T-helper 2 cell treated with Interferon-gamma antibody and Interleukin-4, amounts not matched to agents 5 μg/mL and 100 μg/mL, for 36 hours (primary cell): Measurements from ENCODE around the gene NIPAL4.
A peak's percentile ranks its signal among the peaks of the same experiment; 100 is the strongest.
"Not testable (repeated sequence)": the region's sequence is repeated elsewhere in the genome, so short reads cannot be mapped to it uniquely, and the experiment has no call there.

Source experiments
- DNase-seq: peaks from one replicate; pipeline ENCODE4 v3.0.0; 2021; ENCODE audit warnings: low spot score
- H3K27ac Mint-ChIP-seq: one replicate; pipeline ENCODE4 v1.8.0; 2021; ENCODE audit warnings: mild to moderate bottlenecking, mixed read lengths
- H3K27me3 Mint-ChIP-seq: one replicate; pipeline ENCODE4 v1.8.0; 2021; ENCODE audit warnings: low read depth, mixed read lengths
- H3K36me3 Mint-ChIP-seq: one replicate; pipeline ENCODE4 v1.8.0; 2021; ENCODE audit warnings: low read depth, mixed read lengths
- H3K4me1 Mint-ChIP-seq: one replicate; pipeline ENCODE4 v1.8.0; 2021; ENCODE audit warnings: low read depth, mixed read lengths
- H3K4me3 Mint-ChIP-seq: one replicate; pipeline ENCODE4 v1.8.0; 2022; ENCODE audit warnings: mild to moderate bottlenecking, moderate library complexity, mixed read lengths
- H3K9me3 Mint-ChIP-seq: one replicate; pipeline ENCODE4 v1.8.0; 2021; ENCODE audit warnings: mixed read lengths

NIPAL4 gene

GRCh38 chr5:157459715-157460599 lies at the start of gene NIPAL4:
TSS of gene NIPAL4 (plus strand) at chr5:157460213. CDS start at chr5:157460321, 108 bp downstream.
- H3K9me3 Mint-ChIP-seq: no peaks in the 10 kb centered on the region
- H3K4me1 Mint-ChIP-seq: peaks cover 29% of the 10 kb centered on the region
- no peaks in the 10 kb centered on the region for H3K36me3 Mint-ChIP-seq
- peak; percentile 40 for DNase-seq
- H3K27ac Mint-ChIP-seq: peak within 1 kb of the TSS; percentile 55
- peak within 1 kb of the TSS; percentile 71 for H3K4me3 Mint-ChIP-seq
- peaks cover 29% of the 10 kb centered on the region for H3K27me3 Mint-ChIP-seq

- H3K27ac Mint-ChIP-seq: no peak overlapping the region
- peaks cover 42% of the 10 kb centered on the region for H3K27me3 Mint-ChIP-seq
- DNase-seq: no peak
- H3K4me1 Mint-ChIP-seq: no peaks in the 10 kb centered on the region
- H3K9me3 Mint-ChIP-seq: peaks cover 11% of the 10 kb centered on the region
- no peak overlapping the region for H3K4me3 Mint-ChIP-seq
- H3K36me3 Mint-ChIP-seq: no peaks in the 10 kb centered on the region
Measured at GRCh38 chr5:157415838-157416237, 44.2 kb upstream of the NIPAL4 start.

DNA sequence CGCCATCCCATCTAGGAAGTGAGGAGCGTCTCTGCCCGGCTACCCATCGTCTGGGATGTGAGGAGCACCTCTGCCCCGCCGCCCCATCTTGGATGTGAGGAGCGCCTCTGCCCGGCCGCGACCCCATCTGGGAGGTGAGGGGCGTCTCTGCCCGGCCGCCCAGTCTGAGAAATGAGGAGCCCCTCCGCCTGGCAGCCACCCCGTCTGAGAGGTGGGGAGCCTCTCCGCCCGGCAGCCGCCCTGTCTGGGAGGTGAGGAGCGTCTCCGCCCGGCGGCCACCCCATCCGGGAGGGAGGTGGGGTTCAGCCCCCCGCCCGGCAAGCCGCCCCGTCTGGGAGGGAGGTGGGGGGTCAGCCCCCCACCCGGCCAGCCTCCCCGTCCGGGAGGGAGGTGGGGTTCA lies 40.5 kb upstream of the NIPAL4 start:
- not testable (repeated sequence) for H3K4me1 Mint-ChIP-seq, H3K9me3 Mint-ChIP-seq, DNase-seq, H3K27ac Mint-ChIP-seq, H3K4me3 Mint-ChIP-seq, H3K36me3 Mint-ChIP-seq
- H3K27me3 Mint-ChIP-seq: peaks cover 23% of the 10 kb centered on the region

- H3K27me3 Mint-ChIP-seq: peaks cover 31% of the 10 kb centered on the region
Measured at GRCh38 chr5:157429920-157430319, 30.1 kb upstream of the NIPAL4 start.

DNA sequence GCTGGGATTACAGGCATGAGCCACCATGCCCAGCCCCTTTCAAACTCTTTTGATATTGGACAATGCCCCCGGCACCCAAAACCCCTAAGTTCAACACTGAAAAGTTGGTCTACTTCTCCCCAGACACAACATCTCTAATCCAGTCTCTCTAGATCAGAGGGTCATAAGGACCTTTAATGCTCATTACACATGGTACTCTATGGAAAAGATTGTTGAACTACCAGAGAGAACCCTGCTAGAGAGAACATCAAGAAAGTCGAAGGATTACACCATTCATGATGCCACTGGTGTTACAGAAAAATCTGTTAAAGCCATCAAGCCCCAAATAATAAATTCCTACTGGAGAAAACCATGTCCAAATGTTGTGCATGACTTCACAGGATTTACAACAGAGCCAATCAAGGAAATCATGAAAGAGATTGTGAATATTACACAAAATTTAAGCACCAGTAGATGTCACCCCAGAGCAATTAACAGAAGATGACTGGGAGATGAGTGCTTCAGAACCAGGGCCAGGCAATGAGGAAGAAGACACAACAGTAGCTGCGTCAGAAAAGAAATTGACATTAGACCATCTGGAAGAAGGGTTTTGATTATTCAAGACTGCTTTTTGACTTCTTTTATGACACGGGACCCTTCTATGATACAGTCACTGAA lies 28.3 kb upstream of the NIPAL4 start:
- H3K27ac Mint-ChIP-seq: no peak overlapping the region
- no peaks in the 10 kb centered on the region for H3K9me3 Mint-ChIP-seq
- no peak overlapping the region for H3K4me3 Mint-ChIP-seq
- DNase-seq: peak; percentile 25
- peaks cover 4% of the 10 kb centered on the region for H3K4me1 Mint-ChIP-seq
- H3K36me3 Mint-ChIP-seq: no peaks in the 10 kb centered on the region
- peaks cover 22% of the 10 kb centered on the region for H3K27me3 Mint-ChIP-seq

More at GRCh38 chr5:157429920-157430319, 30.1 kb upstream of the NIPAL4 start:
- not testable (repeated sequence) for H3K4me3 Mint-ChIP-seq, H3K4me1 Mint-ChIP-seq, H3K27ac Mint-ChIP-seq, H3K36me3 Mint-ChIP-seq, DNase-seq, H3K9me3 Mint-ChIP-seq

- Mint-ChIP-seq H3K9me3 (no peaks in the 10 kb centered on the region), H3K27ac (no peak overlapping the region), H3K36me3 (no peaks in the 10 kb centered on the region), H3K4me3 (no peak overlapping the region), H3K4me1 (peaks cover 4% of the 10 kb centered on the region), H3K27me3 (peaks cover 2% of the 10 kb centered on the region)
- DNase-seq: no peak
Measured at GRCh38 chr5:157434096-157434495, 25.9 kb upstream of the NIPAL4 start.

- Mint-ChIP-seq H3K27me3 (peaks cover 29% of the 10 kb centered on the region), H3K27ac (no peak overlapping the region), H3K9me3 (no peaks in the 10 kb centered on the region), H3K4me3 (no peak overlapping the region), H3K4me1 (peaks cover 2% of the 10 kb centered on the region), H3K36me3 (no peaks in the 10 kb centered on the region)
- no peak for DNase-seq
Measured at GRCh38 chr5:157443041-157443549, 16.9 kb upstream of the NIPAL4 start.

DNA sequence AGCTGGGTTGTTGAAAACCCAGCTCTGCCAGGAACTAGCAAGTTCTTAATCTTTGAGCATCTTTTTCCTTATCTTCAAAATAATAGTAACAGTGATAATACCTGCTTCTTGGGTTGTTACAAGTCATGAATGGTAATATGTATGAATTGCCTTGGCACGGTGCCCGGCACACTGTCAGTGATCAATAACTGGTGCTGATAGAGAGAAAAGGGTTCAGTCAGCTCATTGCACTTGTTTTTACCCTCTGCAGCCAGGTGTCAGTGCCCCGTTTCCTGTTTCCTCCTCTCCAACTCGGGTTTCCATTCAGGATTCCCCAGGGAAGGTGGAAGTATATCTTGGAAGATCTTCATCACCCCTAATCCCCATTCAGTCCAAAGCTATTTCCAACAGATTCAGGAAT lies 15.8 kb upstream of the NIPAL4 start:
- H3K27me3 Mint-ChIP-seq: peaks cover 29% of the 10 kb centered on the region
- H3K4me3 Mint-ChIP-seq: no peak overlapping the region
- H3K4me1 Mint-ChIP-seq: peaks cover 2% of the 10 kb centered on the region
- H3K36me3 Mint-ChIP-seq: no peaks in the 10 kb centered on the region
- no peak for DNase-seq
- H3K9me3 Mint-ChIP-seq: no peaks in the 10 kb centered on the region
- no peak overlapping the region for H3K27ac Mint-ChIP-seq

DNA sequence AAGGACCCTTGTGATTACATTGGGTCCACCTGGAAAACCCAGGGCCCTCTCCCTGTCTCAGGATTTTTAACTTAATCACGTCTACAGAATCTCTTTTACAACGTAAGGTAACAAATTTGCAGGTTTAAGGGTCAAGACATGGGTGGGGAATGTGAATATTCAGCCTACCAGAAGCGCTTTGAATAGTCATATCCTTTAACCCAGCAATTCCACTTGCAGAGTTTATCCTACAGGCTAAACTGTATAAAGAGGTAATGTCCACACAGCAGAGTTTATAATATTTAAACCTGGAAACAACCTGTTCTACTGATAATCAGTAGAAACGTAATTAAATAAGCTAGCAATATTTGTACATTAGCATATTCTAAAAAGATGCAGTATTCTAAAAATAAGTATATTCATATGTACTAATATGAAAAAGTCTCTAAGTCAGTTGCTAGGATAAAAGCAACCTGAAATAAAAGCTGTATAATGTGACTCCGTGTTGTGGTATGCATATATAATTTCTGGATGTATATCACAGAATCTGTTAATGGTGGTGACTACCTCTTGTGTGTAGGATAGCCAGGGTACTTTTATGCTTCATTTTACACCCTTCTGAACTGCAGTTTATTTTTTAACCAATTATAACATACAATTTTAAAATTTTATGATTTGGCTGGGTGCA lies 14.1 kb upstream of the NIPAL4 start:
- Mint-ChIP-seq H3K4me3 (no peak overlapping the region), H3K27me3 (peaks cover 26% of the 10 kb centered on the region), H3K27ac (no peak overlapping the region), H3K9me3 (no peaks in the 10 kb centered on the region), H3K4me1 (peaks cover 2% of the 10 kb centered on the region), H3K36me3 (no peaks in the 10 kb centered on the region)
- no peak for DNase-seq

DNA sequence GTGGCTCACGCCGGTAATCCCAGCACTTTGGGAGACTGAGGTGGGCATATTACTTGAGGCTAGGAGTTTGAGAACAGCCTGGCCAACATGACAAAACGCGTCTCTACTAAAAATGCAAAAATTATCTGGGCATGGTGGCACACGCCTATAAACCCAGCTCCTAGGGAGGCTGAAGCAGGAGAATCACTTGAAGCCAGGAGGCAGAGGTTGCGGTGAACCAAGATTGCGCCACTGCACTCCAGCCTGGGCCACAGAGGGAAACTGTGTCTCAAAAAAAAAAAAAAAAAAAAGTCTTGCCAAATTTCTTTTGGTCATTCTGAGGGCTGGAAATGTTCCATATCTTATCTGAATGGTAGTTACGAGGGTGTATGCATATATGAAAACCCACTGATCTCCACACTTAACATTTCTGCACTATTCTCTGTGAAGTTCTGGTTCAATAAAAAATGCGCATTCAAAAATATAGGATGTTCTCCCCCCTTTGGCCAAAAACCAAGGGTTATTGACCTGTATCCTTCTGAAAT lies 13.5 kb upstream of the NIPAL4 start:
- Mint-ChIP-seq H3K9me3 (no peaks in the 10 kb centered on the region), H3K36me3 (no peaks in the 10 kb centered on the region), H3K4me1 (peaks cover 2% of the 10 kb centered on the region), H3K27me3 (peaks cover 24% of the 10 kb centered on the region), H3K27ac (no peak overlapping the region), H3K4me3 (no peak overlapping the region)
- DNase-seq: no peak

GRCh38 chr5:157447201-157447637 lies 12.8 kb upstream of the NIPAL4 start:
- H3K27ac Mint-ChIP-seq: no peak overlapping the region
- H3K36me3 Mint-ChIP-seq: no peaks in the 10 kb centered on the region

DNA sequence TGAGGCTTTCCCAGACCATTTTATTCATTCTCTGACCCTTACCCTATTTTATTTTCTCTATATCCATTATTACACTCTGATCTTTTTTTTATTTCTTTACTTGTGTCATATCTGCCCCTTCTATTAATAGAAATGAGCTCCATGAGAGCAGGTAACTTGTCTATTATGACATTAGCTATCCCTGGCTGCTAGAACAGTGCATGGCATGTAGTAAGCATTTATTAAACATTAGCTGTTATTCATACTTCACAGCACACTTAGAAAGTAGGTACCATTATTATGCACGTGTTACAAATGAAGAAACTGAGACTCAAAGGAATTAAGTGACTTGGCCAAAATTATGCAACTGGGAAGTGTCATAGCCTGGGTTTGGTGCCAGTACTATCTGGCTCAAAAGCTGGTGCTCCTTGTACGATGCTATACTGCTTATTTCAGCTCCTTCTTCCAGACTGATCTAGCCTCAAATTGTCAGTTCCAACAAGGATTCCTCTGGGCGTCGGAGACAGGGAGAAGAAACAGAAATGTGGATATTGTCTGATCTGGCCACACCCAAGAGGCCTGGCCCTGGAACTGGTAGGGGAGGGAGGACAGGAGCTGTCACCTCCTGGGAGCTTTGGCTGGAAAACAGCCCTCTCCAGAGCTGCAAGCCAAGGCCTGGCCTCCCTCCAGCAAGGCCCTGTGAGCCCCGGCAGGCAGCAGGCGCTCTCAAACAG lies 10.8 kb upstream of the NIPAL4 start:
- H3K27me3 Mint-ChIP-seq: peaks cover 9% of the 10 kb centered on the region
- no peak overlapping the region for H3K27ac Mint-ChIP-seq
- no peaks in the 10 kb centered on the region for H3K36me3 Mint-ChIP-seq
- no peaks in the 10 kb centered on the region for H3K9me3 Mint-ChIP-seq
- H3K4me3 Mint-ChIP-seq: no peak overlapping the region
- no peak for DNase-seq
- peaks cover 2% of the 10 kb centered on the region for H3K4me1 Mint-ChIP-seq

More at GRCh38 chr5:157447201-157447637, 12.8 kb upstream of the NIPAL4 start:
- Mint-ChIP-seq H3K4me3 (no peak overlapping the region), H3K4me1 (peaks cover 2% of the 10 kb centered on the region), H3K27me3 (peaks cover 21% of the 10 kb centered on the region), H3K9me3 (no peaks in the 10 kb centered on the region)
- DNase-seq: no peak

DNA sequence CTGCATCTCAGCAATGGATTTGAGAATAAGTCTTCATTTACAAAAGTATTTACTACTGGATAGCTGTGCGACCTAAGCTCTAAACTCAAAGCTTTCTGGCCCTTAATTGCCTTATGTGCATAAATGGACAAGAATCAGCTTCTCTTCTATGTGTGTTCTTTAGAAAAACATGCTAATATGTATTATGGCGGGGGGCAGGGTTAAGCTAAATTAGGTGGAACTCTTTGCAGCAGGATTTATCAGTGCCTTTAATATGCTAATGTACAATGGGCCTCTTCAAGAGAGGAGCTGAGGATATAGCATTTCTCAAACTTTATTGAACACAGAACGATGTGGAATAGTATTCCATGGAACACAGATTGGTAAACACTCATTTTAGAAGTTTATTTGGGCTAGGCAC lies 10.0 kb upstream of the NIPAL4 start:
- H3K27ac Mint-ChIP-seq: no peak overlapping the region
- H3K27me3 Mint-ChIP-seq: peaks cover 6% of the 10 kb centered on the region
- DNase-seq: no peak
- peaks cover 4% of the 10 kb centered on the region for H3K4me1 Mint-ChIP-seq
- no peak overlapping the region for H3K4me3 Mint-ChIP-seq
- H3K9me3 Mint-ChIP-seq: no peaks in the 10 kb centered on the region
- H3K36me3 Mint-ChIP-seq: no peaks in the 10 kb centered on the region
